HG03280 (cell line): ENCODE results near the gene SWT1.
"Not testable (repeated sequence)": the region's sequence is repeated elsewhere in the genome, so short reads cannot be mapped to it uniquely, and the experiment has no call there.

Experiments
- ATAC-seq: cut with Tn5 transposase; IDR thresholded peaks from one replicate; pipeline ENCODE4 v1.9.1; 2021; ENCODE audit warnings: mild to moderate bottlenecking, moderate library complexity; ENCODE audit not compliant: unreplicated experiment

SWT1 gene

DNA sequence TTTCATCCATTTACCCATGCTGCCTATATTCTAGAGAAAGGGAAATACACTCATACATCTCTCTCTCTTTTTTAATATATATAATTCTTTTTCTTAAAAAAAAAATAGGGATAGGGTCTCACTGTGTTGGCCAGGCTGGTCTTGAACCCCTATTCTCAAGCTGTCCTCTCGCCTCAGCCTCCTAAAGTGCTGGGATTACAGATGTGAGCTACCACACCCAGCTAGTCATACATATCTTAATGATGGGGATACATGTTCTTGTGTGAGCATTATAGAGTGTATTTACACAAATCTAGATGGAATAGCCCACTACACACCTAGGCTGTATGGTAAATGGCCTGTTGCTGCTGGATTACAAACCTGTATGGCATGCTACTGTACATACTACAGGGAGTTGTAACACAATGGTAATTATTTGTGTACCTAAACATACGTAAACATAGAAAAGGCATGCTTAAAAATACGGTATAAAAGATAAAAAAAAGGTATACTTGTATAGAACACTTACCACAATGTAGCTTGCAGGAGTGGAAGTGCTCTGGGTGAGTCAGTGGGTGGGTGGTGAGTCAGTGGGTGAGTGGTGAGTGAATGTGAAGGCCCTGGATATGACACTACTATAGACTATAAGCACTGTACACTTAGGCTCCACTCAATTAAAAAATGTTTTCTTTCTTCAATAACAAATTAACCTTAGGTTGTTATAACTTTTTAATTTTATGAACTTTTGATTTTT lies 87.2 kb downstream of the SWT1 start:
- ATAC-seq: no peak

DNA sequence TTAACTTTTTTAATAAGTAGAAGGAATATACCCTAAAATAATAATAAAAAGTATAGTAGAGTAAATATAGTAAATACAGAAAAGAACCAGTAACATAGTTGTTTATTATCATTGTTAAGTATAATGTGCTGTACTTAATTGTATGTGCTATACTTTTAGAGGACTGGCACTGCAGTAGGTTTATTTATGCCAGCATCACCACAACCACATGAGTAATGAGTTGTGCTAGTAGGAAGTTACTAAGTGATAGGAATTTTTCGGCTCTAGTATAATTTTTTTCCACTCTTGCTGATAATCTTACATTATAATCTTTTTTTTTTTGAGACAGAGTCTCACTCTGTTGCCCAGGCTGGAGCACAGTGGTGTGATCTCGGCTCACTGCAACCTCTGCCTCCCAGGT lies 88.5 kb downstream of the SWT1 start:
- ATAC-seq: no peak

DNA sequence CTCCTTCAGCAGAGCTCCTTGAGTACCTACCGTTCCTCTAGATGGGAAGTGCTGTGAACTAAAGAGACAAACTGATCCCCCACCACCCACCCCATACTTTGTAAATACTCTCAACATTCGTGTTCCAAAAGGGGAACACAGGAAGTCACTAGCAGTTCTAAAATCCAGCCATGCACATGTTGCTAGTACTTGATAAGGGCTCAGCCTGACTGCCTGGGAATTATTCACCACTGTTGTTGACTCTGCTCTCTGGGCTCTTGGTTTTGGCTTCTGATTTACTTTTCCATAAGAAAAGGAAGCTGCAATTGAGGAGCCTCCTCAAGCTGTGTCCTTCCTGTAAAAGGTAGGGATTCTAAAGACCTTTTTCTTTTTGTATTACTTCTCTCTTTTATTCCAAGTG lies 92.6 kb downstream of the SWT1 start:
- ATAC-seq: no peak

DNA sequence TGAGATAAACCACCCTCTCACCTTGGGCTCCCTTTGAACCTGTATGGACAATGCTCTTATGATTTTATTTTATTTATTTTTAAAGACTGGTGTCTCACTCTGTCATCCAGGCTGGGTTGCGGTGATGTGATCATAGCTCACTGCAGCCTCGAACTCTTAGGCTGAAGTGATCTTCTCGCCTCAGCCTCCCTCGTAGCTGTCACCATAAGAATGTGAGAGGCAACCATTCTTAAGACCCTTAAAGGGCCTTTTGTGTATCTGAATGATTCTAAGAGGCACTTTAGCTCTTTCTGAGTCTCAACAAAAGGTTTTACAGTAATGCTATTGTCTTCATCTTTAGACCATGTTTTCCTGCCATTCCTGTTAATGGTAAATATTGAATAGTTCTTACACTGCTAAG lies 93.1 kb downstream of the SWT1 start:
- no peak for ATAC-seq

DNA sequence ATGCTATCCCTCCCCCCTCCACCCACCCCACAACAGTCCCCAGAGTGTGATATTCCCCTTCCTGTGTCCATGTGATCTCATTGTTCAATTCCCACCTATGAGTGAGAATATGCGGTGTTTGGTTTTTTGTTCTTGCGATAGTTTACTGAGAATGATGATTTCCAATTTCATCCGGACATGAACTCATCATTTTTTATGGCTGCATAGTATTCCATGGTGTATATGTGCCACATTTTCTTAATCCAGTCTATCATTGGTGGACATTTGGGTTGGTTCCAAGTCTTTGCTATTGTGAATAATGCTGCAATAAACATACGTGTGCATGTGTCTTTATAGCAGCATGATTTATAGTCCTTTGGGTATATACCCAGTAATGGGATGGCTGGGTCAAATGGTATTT lies 95.0 kb downstream of the SWT1 start:
- not testable (repeated sequence) for ATAC-seq

DNA sequence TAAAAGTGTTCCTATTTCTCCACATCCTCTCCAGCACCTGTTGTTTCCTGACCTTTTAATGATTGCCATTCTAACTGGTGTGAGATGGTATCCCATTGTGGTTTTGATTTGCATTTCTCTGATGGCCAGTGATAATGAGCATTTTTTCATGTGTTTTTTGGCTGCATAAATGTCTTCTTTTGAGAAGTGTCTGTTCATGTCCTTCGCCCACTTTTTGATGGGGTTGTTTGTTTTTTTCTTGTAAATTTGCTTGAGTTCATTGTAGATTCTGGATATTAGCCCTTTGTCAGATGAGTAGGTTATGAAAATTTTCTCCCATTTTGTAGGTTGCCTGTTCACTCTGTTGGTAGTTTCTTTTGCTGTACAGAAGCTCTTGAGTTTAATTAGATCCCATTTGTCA lies 95.4 kb downstream of the SWT1 start:
- ATAC-seq: not testable (repeated sequence)

DNA sequence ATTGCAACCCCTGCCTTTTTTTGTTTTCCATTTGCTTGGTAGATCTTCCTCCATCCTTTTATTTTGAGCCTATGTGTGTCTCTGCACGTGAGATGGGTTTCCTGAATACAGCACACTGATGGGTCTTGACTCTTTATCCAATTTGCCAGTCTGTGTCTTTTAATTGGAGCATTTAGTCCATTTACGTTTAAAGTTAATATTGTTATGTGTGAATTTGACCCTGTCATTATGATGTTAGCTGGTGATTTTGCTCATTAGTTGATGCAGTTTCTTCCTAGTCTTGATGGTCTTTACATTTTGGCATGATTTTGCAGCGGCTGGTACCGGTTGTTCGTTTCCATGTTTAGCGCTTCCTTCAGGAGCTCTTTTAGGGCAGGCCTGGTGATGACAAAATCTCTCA lies 98.6 kb downstream of the SWT1 start:
- not testable (repeated sequence) for ATAC-seq

DNA sequence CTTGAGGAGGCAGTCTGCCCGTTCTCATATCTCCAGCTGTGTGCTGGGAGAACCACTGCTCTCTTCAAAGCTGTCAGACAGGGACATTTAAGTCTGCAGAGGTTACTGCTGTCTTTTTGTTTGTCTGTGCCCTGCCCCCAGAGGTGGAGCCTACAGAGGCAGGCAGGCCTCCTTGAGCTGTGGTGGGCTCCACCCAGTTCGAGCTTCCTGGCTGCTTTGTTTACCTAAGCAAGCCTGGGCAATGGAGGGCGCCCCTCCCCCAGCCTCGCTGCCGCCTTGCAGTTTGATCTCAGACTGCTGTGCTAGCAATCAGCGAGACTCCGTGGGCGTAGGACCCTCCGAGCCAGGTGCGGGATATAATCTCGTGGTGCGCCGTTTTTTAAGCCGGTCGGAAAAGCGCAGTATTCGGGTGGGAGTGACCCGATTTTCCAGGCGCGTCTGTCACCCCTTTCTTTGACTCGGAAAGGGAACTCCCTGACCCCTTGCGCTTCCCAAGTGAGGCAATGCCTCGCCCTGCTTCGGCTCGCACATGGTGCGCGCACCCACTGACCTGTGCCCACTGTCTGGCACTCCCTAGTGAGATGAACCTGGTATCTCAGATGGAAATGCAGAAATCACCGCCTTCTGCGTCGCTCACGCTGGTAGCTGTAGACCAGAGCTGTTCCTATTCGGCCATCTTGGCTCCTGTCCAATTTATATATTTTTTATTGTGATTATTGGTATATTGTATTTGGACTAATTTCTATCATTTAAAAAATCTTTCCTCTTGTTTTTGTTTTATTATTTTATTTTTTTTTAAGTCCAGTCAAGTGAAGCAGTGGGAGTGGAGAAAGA lies 100.4 kb downstream of the SWT1 start:
- ATAC-seq: not testable (repeated sequence)

DNA sequence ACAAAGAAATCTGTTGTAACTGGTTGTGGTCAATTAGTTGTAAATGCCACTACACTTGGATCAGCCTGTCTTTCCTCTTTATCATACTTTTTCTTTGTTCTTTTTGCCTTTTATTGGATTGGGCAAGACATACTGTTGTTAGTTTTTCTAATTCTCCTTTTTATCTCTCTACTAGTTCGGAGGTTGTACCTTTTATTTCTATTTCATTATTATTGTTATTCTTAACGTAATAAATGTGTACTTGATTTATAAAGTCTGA lies 100.9 kb downstream of the SWT1 start:
- no peak for ATAC-seq

DNA sequence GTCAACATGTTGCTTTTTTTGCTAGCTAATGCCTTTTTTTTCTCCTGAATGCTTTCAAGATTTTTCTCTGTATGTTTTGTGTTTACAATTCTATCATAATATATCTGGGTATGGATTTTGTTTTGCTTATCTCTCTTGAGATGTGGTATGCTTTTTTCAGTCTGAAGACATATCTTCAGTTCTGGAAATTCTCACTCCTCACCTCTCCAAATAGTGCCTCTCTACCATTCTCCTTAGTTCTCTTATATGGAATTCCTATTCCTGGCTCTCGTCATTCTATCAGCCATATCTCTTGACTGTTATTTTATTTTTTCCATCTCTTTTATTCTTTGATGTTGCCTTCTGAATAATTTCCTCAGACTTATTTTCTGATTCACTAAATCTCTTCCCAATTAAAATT lies 101.7 kb downstream of the SWT1 start:
- no peak for ATAC-seq

DNA sequence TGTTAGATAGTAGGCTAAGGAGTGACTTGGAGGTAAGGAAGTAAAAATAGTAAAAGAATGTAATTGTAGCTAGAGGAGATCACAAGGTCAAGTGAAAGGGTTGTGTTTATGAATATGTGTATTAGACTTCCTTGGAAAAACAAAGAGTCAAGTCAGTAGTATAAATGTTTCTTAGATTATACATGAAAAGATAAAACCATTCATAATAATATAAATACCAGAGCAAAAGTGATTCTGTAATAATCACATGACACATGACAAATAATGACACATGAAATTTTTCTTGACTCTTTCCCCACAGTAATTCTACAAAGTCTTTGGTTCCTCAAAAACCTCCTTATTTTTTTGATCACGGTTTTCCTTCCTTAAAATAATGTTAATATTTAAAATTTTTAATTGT lies 103.6 kb downstream of the SWT1 start:
- ATAC-seq: no peak

DNA sequence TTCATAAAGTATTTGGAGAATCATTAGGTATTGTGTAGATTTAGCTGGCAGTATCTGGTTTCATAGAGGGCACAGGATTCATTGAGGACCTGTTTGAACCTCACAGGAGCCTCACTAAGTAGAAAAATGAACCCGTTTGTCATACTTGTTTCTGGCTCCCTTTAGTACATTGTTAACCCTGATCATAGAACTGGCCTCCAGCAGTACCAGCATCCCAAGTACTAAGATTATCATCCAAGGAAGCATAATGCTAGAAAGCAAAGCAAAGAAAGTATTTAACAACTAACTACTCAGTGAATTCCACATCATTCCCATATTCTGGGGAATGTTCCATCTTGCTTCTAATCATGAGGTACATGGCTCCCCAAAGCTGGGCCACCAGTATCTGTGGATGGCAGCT lies 105.2 kb downstream of the SWT1 start:
- ATAC-seq: no peak

DNA sequence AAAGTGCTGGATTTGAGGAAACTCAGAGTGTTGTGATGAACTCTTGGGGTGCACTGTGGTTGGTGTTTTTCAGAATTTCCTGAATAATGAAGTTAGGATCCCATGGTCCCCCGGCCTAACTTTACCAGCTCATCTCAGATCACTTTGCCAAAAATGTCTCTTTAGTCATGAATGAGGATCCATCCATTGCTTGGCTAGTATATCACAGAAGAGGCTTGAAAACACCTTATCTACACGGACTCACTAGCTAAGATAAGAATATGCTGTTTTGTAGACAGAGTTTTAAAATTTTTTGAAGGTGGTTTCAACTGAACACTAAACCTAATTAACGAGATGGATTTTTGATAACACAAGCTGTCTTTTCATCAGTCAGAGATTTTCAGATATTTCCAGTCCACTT lies 106.3 kb downstream of the SWT1 start:
- ATAC-seq: no peak

DNA sequence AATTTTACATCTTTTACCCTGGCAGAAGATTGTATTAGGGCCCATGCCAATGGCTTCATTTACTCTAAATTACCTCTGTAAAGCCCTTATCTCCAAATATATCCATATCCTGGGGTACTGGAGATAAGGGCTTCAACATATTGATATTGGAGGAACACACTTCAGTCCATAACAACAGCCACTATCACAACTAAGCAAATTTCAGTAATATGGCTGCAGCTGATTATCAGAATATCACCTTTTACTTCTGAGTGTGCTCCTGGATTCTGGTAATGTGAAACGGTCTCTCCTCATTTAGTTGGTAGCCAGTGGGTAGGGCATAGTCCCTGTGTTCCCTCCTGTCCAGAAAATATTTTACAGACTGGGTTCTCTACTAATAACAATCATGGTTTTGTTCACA lies 106.8 kb downstream of the SWT1 start:
- ATAC-seq: no peak

DNA sequence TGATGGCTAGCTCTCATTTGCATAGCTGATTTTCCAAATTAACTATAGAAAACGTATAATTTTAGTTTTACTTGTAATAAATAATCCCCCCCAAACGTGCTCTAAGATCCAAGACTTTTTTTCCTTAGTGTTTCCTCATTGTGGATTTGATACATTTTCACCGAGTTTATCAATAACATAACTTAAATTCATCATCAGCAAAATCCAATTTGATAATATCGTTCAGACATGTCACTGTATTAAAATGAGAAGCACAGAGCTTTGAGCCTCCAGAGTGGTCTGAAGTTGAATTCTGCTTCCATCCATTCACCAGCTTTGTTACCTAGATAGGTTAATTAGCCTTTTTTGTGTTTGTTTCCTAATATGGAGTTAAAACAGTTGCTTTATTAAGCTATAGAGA lies 108.3 kb downstream of the SWT1 start:
- no peak for ATAC-seq

DNA sequence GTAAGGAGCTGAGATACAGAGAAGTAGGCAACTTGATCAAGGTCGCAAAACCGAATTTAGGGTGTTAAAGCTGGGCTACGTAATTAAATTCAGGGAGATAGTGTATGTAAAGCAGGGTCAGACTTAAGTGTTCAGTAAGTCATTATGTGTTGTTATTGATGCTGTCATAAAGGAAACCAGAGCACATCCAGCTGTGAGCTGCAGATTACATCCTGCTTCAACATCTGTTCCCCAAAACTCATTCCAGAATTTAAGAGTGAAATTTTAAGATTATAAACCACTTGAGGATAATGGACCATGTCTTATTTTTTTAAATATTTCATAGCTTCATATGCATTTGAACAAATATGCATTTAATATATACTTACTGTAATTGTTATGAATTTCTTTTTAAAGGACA lies 110.3 kb downstream of the SWT1 start:
- ATAC-seq: no peak

DNA sequence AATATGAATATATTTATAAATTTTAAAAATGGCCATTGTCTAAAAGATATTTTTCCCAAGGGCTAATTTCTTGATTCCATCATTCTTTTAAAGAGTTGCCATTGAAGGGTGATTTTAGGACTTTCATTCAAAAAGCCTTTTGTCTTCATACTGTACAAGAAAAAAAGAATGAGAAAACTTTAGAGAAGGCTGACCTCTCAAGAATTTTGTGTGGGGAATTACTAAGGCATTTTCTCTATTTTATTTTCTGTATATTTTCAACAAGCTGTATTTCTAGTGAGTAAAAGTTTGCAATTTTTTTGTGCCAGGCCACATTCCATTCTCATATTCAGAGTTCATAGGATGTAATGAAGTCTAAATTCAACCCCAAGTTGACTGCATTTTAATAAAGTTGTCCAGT lies 110.7 kb downstream of the SWT1 start:
- no peak for ATAC-seq

DNA sequence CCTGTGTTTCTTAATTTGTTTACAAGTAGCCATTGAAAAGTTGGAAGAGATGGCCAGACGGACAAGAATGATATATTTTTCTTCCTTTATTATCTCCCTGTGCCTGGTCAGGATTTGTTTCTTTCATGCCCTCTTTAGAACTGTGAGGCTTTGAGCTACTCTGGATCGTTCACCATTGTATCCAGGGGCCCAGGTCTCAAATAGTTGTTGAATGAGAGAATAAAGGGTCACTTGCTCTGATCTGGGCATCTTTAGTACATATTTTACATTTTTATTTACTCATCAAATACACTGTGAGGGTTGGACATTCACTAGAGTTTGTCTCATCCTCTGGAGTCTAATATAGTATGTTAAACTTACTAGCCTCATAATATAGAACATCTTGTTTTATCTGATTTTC lies 111.4 kb downstream of the SWT1 start:
- no peak for ATAC-seq

DNA sequence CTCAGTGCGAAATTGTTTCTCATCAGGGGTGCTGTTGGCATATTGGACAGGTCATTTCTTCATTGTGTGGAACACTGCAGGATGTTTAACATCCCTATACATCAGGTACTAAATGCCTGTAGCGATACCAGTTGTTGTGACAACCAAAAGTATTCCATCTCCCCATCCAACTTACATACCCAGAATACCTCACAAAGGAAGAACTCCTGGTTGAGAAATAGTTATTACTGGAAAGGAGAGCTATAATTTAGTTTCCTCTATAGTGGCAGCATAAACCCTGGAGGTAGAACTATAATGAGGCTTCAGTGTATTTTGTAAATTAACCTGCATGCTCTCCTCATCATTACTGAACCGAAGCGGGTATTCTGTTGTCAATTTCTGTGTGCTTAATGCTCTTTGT lies 115.0 kb downstream of the SWT1 start:
- ATAC-seq: no peak

DNA sequence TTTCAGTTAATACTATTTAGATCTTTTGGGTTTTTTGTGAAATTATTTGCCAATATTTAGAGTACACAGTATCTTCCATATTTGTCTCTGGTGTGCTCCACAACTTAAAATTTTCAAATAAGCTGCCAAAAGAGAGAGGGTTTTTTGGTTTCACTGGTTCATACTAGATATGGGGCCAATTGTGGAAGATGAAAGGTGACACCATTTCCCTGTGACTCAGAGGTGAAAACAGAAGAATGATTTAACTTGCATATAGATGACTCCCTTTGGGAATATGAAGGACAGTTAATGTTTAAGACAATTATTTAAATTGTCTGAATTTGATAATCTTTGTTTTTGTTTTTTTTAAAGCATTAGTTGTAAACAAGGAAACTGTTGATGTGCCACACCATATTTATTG lies 122.6 kb downstream of the SWT1 start:
- no peak for ATAC-seq

DNA sequence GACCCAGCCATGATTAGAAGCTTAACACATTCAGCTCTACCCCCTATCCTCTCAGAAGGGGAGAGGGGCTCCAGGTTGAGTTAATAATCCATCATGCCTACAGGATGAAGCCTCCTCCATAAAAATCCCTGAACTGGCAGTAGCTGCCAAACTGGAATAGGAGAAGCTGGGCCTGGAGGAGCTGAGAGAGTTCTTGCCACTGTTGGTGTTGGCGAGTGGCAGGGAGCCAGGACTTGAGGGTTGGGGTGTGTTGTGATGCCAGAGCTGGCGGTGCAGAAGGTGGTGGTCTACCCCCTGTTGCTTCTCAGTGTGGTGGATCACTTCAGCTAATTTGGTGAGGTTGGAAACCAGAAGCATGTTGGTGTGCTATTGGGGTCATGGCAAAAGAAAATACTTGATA lies 123.6 kb downstream of the SWT1 start:
- ATAC-seq: no peak

DNA sequence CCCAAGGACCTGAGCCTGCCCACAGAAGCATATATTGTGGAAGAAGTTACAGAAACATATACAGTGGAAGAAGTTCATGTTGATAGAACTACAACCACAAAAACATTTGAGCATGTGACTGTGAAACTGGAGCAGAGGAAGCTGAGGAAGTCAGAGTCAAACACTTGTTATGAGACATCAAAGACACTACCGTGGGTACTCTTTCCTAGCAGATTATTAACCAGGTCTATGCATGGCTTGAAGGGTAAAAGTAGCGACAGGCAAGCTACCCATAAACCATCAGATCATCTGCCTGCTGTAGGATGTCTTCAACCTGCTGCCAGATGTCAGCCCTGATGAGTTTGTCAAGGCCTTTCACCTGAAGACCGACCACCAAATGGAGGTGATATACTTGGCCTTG lies 124.3 kb downstream of the SWT1 start:
- ATAC-seq: peak; percentile 76

DNA sequence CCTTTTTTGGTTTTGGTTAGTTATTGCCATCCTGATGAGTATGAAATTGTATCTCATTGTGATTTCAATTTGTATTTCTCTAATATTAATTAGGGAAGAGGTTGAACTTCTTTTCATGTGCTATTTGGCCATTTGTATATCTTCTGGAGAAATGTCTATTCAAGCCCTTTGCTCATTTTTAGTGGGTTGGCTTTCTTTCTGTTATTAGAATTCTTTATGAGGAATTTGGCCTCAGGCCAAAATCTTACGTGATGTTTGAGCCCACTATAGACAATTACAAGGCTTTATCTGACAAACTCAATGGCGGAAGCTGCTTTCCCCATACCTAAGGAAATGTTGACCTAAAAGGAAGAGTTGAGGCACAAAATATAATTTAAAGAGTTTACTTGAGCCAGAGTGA lies 127.1 kb downstream of the SWT1 start:
- no peak for ATAC-seq
